SK-N-SH treated with all-trans-retinoic acid at 6 μM for 48 hours (cell line): ENCODE results near the gene CHST10.
A peak's percentile ranks its signal among the peaks of the same experiment; 100 is the strongest.

Experiments
- ATAC-seq: fragments of 200-7000 bp; cut with Tn5 transposase; 3 replicates; pipeline ENCODE4 v1.9.1; 2020; ENCODE audit warnings: mild to moderate bottlenecking, moderate library complexity
- ARNTL ChIP-seq: fragments of 450-650 bp; formaldehyde crosslinking; IDR thresholded peaks from 2 replicates; pipeline ENCODE4 v1.5.0; 2020; ENCODE audit warnings: low read depth, mild to moderate bottlenecking, moderate library complexity, borderline replicate concordance
- BACH2 ChIP-seq: fragments of 250-450 bp; sonication (Bioruptor Pico); IDR thresholded peaks from 2 replicates; pipeline ENCODE4 v1.9.0; 2021; ENCODE audit warnings: mild to moderate bottlenecking, borderline replicate concordance
- CSDC2 ChIP-seq: fragments of 250-450 bp; sonication (Bioruptor Pico); IDR thresholded peaks from 2 replicates; pipeline ENCODE4 v1.5.0; 2020; ENCODE audit warnings: mild to moderate bottlenecking, moderate library complexity
- ESRRG ChIP-seq: fragments of 250-450 bp; sonication (Bioruptor Pico); IDR thresholded peaks from 2 replicates; pipeline ENCODE4 v1.6.1; 2021; ENCODE audit warnings: mild to moderate bottlenecking
- GLIS3 ChIP-seq: fragments of 250-450 bp; sonication (Bioruptor Pico); IDR thresholded peaks from 2 replicates; pipeline ENCODE4 v1.5.0; 2020; ENCODE audit warnings: mild to moderate bottlenecking, moderate library complexity
- ISL1 ChIP-seq: fragments of 250-450 bp; sonication (Bioruptor Pico); IDR thresholded peaks from 2 replicates; pipeline ENCODE4 v2.1.2; 2022; ENCODE audit warnings: mild to moderate bottlenecking, moderate library complexity
- OSR1 ChIP-seq: fragments of 250-450 bp; sonication (Bioruptor Pico); IDR thresholded peaks from 2 replicates; pipeline ENCODE4 v1.8.0; 2022; ENCODE audit warnings: moderate library complexity, mild to moderate bottlenecking, inconsistent platforms
- PPARA ChIP-seq: fragments of 250-450 bp; sonication (Bioruptor Pico); IDR thresholded peaks from 2 replicates; pipeline ENCODE4 v1.5.0; 2020; ENCODE audit warnings: mild to moderate bottlenecking, borderline replicate concordance
- RARB ChIP-seq: fragments of 250-450 bp; sonication (Bioruptor Pico); IDR thresholded peaks from 2 replicates; pipeline ENCODE4 v1.8.0; 2021; ENCODE audit warnings: mild to moderate bottlenecking, moderate library complexity
- SNAI2 ChIP-seq: fragments of 250-450 bp; sonication (Bioruptor Pico); IDR thresholded peaks from 2 replicates; pipeline ENCODE4 v1.5.0; 2020; ENCODE audit warnings: mild to moderate bottlenecking, moderate library complexity
- TOX ChIP-seq: fragments of 250-450 bp; sonication (Bioruptor Pico); IDR thresholded peaks from 2 replicates; pipeline ENCODE4 v1.8.0; 2021; ENCODE audit warnings: mild to moderate bottlenecking, moderate library complexity, borderline replicate concordance
- ZFP3 ChIP-seq: fragments of 250-450 bp; sonication (Bioruptor Pico); IDR thresholded peaks from 2 replicates; pipeline ENCODE4 v1.5.0; 2020; ENCODE audit warnings: mild to moderate bottlenecking, moderate library complexity
- ZFP30 ChIP-seq: fragments of 450-650 bp; formaldehyde crosslinking; IDR thresholded peaks from 2 replicates; pipeline ENCODE4 v1.5.0; 2022; ENCODE audit warnings: mild to moderate bottlenecking, moderate library complexity
- ZNF565 ChIP-seq: fragments of 450-650 bp; formaldehyde crosslinking; conservative IDR thresholded peaks from 2 replicates; pipeline ENCODE4 v1.5.0; 2020; ENCODE audit warnings: low read depth, mild to moderate bottlenecking, moderate library complexity
- ZNF70 ChIP-seq: fragments of 450-650 bp; formaldehyde crosslinking; IDR thresholded peaks from 2 replicates; pipeline ENCODE4 v1.5.0; 2020; ENCODE audit warnings: mild to moderate bottlenecking, moderate library complexity
- TF ChIP-seq, protein P1 (sequence below): fragments of 250-450 bp; sonication (Bioruptor Pico); IDR thresholded peaks from 2 replicates; pipeline ENCODE4 v1.5.1; 2020; ENCODE audit warnings: low read depth, mild to moderate bottlenecking, moderate library complexity
- TF ChIP-seq, protein P2 (sequence below): fragments of 250-450 bp; sonication (Bioruptor Pico); IDR thresholded peaks from 2 replicates; pipeline ENCODE4 v1.8.0; 2021; ENCODE audit warnings: low read depth, mild to moderate bottlenecking, moderate library complexity, borderline replicate concordance
- TF ChIP-seq, protein P3 (sequence below): fragments of 250-450 bp; sonication (Bioruptor Pico); IDR thresholded peaks from 2 replicates; pipeline ENCODE4 v1.5.1; 2021; ENCODE audit warnings: mild to moderate bottlenecking, moderate library complexity
- TF ChIP-seq, protein P4 (sequence below): fragments of 250-450 bp; sonication (Bioruptor Pico); IDR thresholded peaks from 2 replicates; pipeline ENCODE4 v1.5.0; 2020; ENCODE audit warnings: mild to moderate bottlenecking, moderate library complexity

CHST10 gene

DNA sequence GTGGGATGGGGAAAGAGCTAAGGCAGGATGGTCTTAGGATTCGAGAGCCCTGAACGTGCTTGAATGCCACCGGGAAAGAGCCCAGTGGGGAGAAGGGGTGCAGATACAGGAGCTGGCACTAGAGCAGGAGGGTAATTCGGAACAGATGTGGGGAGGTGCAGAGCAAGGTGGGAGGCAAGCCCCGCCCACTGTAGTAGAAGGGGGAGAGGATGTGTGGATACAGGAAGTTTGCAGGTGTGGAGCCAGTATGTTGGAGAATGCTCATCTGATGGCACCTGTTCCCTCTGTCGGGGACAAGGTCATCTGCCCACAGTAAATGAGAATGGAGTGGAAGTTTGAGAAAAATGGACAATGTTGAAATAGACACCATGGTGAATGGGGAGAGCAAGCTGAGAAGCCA, 28.8 kb downstream of the CHST10 start:
- TF ChIP-seq ISL1 (no peak), ZNF70 (CRISPR knock-in tag) (no peak), OSR1 (CRISPR knock-in tag) (no peak), ZFP3 (no peak), SNAI2 (CRISPR knock-in tag) (no peak), ARNTL (no peak), BACH2 (CRISPR knock-in tag) (no peak), ESRRG (CRISPR knock-in tag) (no peak), RARB (CRISPR knock-in tag) (no peak), TOX (no peak), PPARA (CRISPR knock-in tag) (no peak), ZFP30 (no peak)
- TF ChIP-seq, protein P1, sequence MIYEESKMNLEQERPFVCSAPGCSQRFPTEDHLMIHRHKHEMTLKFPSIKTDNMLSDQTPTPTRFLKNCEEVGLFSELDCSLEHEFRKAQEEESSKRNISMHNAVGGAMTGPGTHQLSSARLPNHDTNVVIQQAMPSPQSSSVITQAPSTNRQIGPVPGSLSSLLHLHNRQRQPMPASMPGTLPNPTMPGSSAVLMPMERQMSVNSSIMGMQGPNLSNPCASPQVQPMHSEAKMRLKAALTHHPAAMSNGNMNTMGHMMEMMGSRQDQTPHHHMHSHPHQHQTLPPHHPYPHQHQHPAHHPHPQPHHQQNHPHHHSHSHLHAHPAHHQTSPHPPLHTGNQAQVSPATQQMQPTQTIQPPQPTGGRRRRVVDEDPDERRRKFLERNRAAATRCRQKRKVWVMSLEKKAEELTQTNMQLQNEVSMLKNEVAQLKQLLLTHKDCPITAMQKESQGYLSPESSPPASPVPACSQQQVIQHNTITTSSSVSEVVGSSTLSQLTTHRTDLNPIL (CRISPR knock-in tag), result no peak
- TF ChIP-seq, protein P2, sequence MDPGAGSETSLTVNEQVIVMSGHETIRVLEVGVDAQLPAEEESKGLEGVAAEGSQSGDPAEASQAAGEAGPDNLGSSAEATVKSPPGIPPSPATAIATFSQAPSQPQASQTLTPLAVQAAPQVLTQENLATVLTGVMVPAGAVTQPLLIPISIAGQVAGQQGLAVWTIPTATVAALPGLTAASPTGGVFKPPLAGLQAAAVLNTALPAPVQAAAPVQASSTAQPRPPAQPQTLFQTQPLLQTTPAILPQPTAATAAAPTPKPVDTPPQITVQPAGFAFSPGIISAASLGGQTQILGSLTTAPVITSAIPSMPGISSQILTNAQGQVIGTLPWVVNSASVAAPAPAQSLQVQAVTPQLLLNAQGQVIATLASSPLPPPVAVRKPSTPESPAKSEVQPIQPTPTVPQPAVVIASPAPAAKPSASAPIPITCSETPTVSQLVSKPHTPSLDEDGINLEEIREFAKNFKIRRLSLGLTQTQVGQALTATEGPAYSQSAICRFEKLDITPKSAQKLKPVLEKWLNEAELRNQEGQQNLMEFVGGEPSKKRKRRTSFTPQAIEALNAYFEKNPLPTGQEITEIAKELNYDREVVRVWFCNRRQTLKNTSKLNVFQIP (CRISPR knock-in tag), result no peak
- TF ChIP-seq, protein P3, sequence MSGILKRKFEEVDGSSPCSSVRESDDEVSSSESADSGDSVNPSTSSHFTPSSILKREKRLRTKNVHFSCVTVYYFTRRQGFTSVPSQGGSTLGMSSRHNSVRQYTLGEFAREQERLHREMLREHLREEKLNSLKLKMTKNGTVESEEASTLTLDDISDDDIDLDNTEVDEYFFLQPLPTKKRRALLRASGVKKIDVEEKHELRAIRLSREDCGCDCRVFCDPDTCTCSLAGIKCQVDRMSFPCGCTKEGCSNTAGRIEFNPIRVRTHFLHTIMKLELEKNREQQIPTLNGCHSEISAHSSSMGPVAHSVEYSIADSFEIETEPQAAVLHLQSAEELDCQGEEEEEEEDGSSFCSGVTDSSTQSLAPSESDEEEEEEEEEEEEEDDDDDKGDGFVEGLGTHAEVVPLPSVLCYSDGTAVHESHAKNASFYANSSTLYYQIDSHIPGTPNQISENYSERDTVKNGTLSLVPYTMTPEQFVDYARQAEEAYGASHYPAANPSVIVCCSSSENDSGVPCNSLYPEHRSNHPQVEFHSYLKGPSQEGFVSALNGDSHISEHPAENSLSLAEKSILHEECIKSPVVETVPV, result no peak
- ATAC-seq, result no peak

DNA sequence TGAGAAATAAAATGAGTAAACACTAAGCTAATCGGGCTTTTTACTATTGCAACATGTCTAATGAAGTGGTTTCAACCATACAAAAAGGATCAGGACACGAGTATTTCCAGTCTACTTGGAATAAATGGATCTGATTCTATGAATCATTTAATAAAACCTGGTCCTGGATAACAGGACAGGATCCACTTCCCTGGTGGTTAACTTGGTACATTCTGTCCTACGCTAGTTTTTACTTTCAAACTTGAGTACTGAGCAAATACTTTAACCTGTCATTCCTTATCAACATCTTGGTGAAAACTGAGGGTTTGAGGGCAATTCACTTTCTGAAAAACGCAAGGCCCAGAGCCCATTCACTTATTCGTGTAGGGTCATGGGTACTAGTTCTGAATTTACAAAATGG, 33.5 kb downstream of the CHST10 start:
- ATAC-seq, result no peak
- TF ChIP-seq OSR1 (CRISPR knock-in tag) (no peak), ARNTL (no peak), RARB (CRISPR knock-in tag) (no peak)
- TF ChIP-seq, protein P4, sequence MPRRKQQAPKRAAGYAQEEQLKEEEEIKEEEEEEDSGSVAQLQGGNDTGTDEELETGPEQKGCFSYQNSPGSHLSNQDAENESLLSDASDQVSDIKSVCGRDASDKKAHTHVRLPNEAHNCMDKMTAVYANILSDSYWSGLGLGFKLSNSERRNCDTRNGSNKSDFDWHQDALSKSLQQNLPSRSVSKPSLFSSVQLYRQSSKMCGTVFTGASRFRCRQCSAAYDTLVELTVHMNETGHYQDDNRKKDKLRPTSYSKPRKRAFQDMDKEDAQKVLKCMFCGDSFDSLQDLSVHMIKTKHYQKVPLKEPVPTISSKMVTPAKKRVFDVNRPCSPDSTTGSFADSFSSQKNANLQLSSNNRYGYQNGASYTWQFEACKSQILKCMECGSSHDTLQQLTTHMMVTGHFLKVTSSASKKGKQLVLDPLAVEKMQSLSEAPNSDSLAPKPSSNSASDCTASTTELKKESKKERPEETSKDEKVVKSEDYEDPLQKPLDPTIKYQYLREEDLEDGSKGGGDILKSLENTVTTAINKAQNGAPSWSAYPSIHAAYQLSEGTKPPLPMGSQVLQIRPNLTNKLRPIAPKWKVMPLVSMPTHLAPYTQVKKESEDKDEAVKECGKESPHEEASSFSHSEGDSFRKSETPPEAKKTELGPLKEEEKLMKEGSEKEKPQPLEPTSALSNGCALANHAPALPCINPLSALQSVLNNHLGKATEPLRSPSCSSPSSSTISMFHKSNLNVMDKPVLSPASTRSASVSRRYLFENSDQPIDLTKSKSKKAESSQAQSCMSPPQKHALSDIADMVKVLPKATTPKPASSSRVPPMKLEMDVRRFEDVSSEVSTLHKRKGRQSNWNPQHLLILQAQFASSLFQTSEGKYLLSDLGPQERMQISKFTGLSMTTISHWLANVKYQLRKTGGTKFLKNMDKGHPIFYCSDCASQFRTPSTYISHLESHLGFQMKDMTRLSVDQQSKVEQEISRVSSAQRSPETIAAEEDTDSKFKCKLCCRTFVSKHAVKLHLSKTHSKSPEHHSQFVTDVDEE, result no peak

DNA sequence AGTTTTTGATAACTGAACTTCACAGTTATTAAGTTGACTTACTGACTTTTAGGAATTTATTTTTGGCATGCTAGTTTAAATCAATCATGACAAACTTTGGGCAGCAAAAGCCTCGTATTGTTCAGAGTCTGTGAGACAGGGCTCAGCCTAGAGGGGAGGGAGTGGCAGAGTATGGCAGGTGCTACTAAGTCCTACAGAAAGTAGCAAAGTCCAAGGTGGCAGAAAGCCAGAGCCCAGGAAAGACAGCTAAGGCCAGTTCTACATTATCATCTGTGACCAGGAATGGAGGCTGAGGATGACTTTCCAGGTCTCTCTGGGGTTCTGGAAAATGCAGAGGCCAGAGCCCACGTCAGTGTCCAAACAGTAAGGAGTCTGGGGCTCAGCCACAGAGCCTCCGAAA, 34.2 kb downstream of the CHST10 start:
- TF ChIP-seq ZFP3 (no peak), GLIS3 (no peak), PPARA (CRISPR knock-in tag) (no peak), ZNF565 (CRISPR knock-in tag) (no peak)
- TF ChIP-seq, protein P3, result no peak
- ATAC-seq, result no peak

DNA sequence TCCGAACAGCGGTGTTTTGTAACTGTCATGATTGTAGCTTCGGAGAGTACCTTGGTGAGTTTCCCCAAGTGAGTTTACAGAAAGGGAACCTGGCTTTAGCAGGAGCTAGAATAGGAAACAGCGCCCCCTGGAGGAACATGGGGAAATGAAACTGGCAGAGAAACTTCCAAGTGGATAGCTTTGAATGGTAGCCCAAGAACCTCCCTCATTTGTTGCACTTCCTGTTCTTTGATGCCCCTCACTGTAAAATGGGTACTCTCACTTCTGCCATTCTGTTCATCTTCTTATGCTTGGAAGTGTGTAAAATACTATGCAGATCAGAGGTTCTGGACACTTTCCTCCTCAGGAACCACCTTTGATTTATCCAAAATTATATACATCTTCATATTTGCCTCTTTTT, 36.2 kb downstream of the CHST10 start:
- ATAC-seq, result peak; percentile 97
- TF ChIP-seq ZFP3 (no peak), ARNTL (no peak), GLIS3 (no peak), CSDC2 (no peak), ZNF70 (CRISPR knock-in tag) (no peak), ZNF565 (CRISPR knock-in tag) (no peak), TOX (no peak), OSR1 (CRISPR knock-in tag) (no peak), ISL1 (no peak)
- TF ChIP-seq, protein P3, result no peak
- TF ChIP-seq, protein P2 (CRISPR knock-in tag), result no peak
- TF ChIP-seq, protein P4, result no peak
